ENCODE measurements around the gene NFE2L3.

Gene NFE2L3, protein sequence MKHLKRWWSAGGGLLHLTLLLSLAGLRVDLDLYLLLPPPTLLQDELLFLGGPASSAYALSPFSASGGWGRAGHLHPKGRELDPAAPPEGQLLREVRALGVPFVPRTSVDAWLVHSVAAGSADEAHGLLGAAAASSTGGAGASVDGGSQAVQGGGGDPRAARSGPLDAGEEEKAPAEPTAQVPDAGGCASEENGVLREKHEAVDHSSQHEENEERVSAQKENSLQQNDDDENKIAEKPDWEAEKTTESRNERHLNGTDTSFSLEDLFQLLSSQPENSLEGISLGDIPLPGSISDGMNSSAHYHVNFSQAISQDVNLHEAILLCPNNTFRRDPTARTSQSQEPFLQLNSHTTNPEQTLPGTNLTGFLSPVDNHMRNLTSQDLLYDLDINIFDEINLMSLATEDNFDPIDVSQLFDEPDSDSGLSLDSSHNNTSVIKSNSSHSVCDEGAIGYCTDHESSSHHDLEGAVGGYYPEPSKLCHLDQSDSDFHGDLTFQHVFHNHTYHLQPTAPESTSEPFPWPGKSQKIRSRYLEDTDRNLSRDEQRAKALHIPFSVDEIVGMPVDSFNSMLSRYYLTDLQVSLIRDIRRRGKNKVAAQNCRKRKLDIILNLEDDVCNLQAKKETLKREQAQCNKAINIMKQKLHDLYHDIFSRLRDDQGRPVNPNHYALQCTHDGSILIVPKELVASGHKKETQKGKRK

DNA sequence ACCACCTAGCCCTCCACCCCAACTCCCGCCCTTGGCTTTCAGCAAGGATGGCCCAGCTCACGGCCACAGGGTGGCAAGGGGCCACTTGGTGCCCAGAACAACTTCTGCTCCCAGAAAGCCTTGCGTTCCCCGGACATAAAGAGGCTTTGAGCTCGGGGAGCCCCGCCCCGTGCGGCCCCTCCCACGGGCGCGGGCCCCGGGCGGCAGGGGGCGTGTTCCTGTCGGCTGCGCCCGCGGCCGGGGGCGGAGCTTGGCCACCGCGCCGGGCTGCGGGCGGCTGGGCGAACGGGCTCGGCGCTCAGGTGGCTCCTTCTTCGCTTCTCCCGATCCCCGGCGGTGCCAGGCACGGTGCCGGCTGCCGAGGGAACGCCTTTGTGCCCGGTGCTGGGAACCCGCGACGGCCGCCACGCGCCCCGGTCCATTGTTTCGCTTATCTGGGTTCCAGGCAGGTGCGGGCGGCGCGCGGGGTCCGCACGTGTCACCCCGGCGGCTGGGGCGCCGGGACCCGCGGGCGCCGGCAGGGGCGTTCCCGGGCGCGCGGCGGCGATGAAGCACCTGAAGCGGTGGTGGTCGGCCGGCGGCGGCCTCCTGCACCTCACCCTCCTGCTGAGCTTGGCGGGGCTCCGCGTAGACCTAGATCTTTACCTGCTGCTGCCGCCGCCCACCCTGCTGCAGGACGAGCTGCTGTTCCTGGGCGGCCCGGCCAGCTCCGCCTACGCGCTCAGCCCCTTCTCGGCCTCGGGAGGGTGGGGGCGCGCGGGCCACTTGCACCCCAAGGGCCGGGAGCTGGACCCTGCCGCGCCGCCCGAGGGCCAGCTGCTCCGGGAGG, at the start of gene NFE2L3:
Gene NFE2L3, plus strand, starts transcription at position 246 of the 829 bp plus-strand sequence. Its CDS starts 301 bp downstream, at position 547.
- Mint-ChIP-seq H3K27ac (no peak within 1 kb of the TSS), H3K4me1 (peaks cover 22% of the 10 kb centered on the region), H3K9me3 (peaks cover 15% of the 10 kb centered on the region), H3K36me3 (ENCODE audit: low read depth) (no peaks in the 10 kb centered on the region), H3K4me3 (peak within 1 kb of the TSS; percentile 85), H3K27me3 (ENCODE audit: low read depth, poor library complexity) (peaks cover 55% of the 10 kb centered on the region)
- TF ChIP-seq, protein P1, sequence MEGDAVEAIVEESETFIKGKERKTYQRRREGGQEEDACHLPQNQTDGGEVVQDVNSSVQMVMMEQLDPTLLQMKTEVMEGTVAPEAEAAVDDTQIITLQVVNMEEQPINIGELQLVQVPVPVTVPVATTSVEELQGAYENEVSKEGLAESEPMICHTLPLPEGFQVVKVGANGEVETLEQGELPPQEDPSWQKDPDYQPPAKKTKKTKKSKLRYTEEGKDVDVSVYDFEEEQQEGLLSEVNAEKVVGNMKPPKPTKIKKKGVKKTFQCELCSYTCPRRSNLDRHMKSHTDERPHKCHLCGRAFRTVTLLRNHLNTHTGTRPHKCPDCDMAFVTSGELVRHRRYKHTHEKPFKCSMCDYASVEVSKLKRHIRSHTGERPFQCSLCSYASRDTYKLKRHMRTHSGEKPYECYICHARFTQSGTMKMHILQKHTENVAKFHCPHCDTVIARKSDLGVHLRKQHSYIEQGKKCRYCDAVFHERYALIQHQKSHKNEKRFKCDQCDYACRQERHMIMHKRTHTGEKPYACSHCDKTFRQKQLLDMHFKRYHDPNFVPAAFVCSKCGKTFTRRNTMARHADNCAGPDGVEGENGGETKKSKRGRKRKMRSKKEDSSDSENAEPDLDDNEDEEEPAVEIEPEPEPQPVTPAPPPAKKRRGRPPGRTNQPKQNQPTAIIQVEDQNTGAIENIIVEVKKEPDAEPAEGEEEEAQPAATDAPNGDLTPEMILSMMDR (IDR thresholded peaks at IDR 0.05), result no peak
- peak; percentile 78 for DNase-seq

DNA sequence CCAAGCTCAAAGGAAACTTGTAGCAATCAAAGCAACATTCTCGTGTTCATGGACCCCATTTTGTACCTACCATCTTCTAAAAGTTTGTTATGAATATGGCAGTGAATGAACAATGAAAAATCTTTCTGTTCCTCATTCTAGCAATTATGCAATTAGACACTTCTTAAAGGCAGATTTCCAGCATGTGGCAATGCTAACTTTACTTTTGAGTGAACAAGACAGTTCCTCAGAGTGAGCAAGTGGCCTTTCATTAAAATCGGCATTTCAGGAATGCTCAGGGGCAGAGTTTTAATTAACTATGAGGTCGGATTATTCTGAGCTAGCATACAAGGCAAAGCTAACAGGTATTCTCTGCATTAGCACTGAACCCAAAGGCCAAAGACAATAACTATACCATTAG, 48.4 kb upstream of the NFE2L3 start:
- H3K9me3 Mint-ChIP-seq, result peaks cover 4% of the 10 kb centered on the region
- H3K36me3 Mint-ChIP-seq (ENCODE audit: low read depth), result peaks cover 35% of the 10 kb centered on the region
- peaks cover 22% of the 10 kb centered on the region for H3K4me1 Mint-ChIP-seq
- H3K27ac Mint-ChIP-seq, result no peak overlapping the region
- peaks cover 9% of the 10 kb centered on the region for H3K27me3 Mint-ChIP-seq (ENCODE audit: low read depth, poor library complexity)
- no peak overlapping the region for H3K4me3 Mint-ChIP-seq
- TF ChIP-seq, protein P1 (IDR thresholded peaks at IDR 0.05), result no peak
- DNase-seq, result no peak

DNA sequence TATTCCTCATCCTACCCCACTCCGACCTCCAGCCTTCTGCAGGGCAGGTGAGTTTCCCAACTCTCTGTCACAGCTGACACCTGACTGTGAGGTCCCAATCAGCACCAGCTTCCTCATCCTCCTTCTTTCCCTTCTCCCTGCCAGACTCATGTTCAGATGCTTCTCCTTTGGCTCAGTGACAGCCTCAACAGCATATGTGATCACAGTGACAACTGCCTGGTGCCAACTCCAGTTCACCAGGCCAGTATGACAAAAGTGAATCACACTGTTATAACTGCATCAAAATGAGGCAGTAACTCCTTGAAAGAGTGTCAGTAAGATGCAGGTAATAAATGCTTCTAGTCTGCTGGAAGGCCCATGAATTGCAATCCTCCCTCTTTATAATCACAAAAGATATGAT, 46.8 kb upstream of the NFE2L3 start:
- Mint-ChIP-seq H3K36me3 (ENCODE audit: low read depth) (peaks cover 41% of the 10 kb centered on the region), H3K4me1 (peaks cover 22% of the 10 kb centered on the region), H3K27me3 (ENCODE audit: low read depth, poor library complexity) (peaks cover 13% of the 10 kb centered on the region), H3K4me3 (peak overlapping the region; percentile 3), H3K27ac (no peak overlapping the region), H3K9me3 (peaks cover 4% of the 10 kb centered on the region)
- TF ChIP-seq, protein P1 (IDR thresholded peaks at IDR 0.05), result no peak
- DNase-seq, result no peak

DNA sequence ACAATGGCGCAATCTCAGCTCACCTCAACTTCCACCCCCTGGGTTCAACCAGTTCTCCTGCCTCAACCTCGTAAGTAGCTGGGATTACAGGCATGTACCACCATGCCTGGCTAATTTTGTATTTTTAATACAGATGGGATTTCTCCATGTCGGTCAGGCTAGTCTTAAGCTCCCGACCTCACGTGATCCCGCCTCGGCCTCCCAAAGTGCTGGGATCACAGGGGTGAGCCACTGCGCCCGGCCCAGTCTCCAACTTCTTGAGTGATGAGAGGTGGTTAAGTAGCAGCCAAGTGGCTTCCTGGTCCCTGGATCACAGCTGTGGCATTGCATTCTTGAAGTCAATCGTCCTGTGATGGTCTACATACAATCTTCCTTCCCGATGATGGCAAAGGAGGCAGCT, 46.1 kb upstream of the NFE2L3 start:
- H3K9me3 Mint-ChIP-seq, result peaks cover 4% of the 10 kb centered on the region
- TF ChIP-seq, protein P1 (IDR thresholded peaks at IDR 0.05), result no peak
- no peak overlapping the region for H3K27ac Mint-ChIP-seq
- H3K4me1 Mint-ChIP-seq, result peaks cover 18% of the 10 kb centered on the region
- peaks cover 13% of the 10 kb centered on the region for H3K27me3 Mint-ChIP-seq (ENCODE audit: low read depth, poor library complexity)
- DNase-seq, result no peak
- H3K4me3 Mint-ChIP-seq, result no peak overlapping the region
- peaks cover 41% of the 10 kb centered on the region for H3K36me3 Mint-ChIP-seq (ENCODE audit: low read depth)

DNA sequence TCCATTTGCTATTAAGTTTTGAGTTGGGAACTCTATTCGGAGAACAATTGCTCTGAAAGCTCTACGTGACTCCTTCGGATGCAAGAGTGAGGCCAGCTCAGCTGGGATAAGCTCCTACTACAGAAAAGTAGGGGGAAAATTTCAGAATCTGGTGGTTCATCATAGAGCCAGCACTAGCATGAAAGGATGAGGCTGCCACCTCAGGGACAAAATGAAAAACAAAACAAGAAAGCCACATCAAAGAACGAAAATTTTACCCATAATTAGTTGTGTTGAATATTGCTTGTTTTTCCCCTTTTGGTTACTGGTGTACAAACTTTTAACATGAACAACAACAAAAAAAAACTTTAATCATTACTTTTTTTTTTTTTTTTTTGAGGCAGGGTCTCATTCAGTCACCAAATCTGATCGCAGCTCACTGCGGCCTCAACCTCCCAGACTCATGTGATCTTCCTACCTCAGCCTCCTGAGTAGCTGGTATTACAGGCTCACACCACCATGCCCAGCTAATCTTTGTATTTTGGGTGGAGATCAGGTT, 39.7 kb upstream of the NFE2L3 start:
- no peak for DNase-seq

More for the DNA sequence above, 39.7 kb upstream of the NFE2L3 start:
- TF ChIP-seq, protein P1 (IDR thresholded peaks at IDR 0.05), result no peak
- peaks cover 29% of the 10 kb centered on the region for H3K36me3 Mint-ChIP-seq (ENCODE audit: low read depth)
- peaks cover 14% of the 10 kb centered on the region for H3K4me1 Mint-ChIP-seq
- H3K9me3 Mint-ChIP-seq, result peaks cover 8% of the 10 kb centered on the region
- H3K27me3 Mint-ChIP-seq (ENCODE audit: low read depth, poor library complexity), result peaks cover 7% of the 10 kb centered on the region
- no peak overlapping the region for H3K27ac Mint-ChIP-seq
- H3K4me3 Mint-ChIP-seq, result no peak overlapping the region
